Measurements from ENCODE around the gene CD300LF. TPM values are rescaled to one million over a fixed set of nuclear protein-coding genes. Genes with fewer than 3 reads are reported as not detected.
A peak's percentile ranks its signal among the peaks of the same experiment; 100 is the strongest.

Gene CD300LF
- total RNA-seq, 1 experiment from 2014 or later = not detected

GRCh38 chr17:74644419-74644818, 68.3 kb downstream of the CD300LF start:
- DNase-seq = no peak
- no peaks in the 10 kb centered on the region for H3K36me3 Mint-ChIP-seq (ENCODE audit: insufficient read depth, unreplicated experiment)
- intact Hi-C loops (cut with micrococcal nuclease; ENCODE audit: unreplicated experiment) = no loop called here
- H3K27ac Mint-ChIP-seq (ENCODE audit: unreplicated experiment) = no peak overlapping the region
- H3K9me3 Mint-ChIP-seq (ENCODE audit: low read depth, unreplicated experiment) = no peaks in the 10 kb centered on the region
- CTCF ChIA-PET = no interaction called here
- no peaks in the 10 kb centered on the region for H3K4me1 Mint-ChIP-seq (ENCODE audit: low read depth, unreplicated experiment)
- peaks cover 89% of the 10 kb centered on the region for H3K27me3 Mint-ChIP-seq (ENCODE audit: unreplicated experiment)
- TF ChIP-seq, protein P1, sequence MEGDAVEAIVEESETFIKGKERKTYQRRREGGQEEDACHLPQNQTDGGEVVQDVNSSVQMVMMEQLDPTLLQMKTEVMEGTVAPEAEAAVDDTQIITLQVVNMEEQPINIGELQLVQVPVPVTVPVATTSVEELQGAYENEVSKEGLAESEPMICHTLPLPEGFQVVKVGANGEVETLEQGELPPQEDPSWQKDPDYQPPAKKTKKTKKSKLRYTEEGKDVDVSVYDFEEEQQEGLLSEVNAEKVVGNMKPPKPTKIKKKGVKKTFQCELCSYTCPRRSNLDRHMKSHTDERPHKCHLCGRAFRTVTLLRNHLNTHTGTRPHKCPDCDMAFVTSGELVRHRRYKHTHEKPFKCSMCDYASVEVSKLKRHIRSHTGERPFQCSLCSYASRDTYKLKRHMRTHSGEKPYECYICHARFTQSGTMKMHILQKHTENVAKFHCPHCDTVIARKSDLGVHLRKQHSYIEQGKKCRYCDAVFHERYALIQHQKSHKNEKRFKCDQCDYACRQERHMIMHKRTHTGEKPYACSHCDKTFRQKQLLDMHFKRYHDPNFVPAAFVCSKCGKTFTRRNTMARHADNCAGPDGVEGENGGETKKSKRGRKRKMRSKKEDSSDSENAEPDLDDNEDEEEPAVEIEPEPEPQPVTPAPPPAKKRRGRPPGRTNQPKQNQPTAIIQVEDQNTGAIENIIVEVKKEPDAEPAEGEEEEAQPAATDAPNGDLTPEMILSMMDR (IDR thresholded peaks at IDR 0.05; ENCODE audit: unreplicated experiment) = no peak
- H3K4me3 Mint-ChIP-seq (ENCODE audit: low read depth, unreplicated experiment) = no peak overlapping the region
- BruUV-seq (replicated peaks) = no TSS peak

Small RNAs within 50 kb of the gene (microRNA-seq; reads per million reads assigned to microRNA genes)
- gene MIR3615 = 108 reads per million, percentile 64 among the genes with 10 or more reads in this experiment

Other genes with a start within 250 kb of the CD300LF start
- 0.45 TPM in 1 of 2 replicates, not detected in the other for gene CD300A, start 246.3 kb downstream of the CD300LF start, total RNA-seq (2022)
- not detected in 2 replicates for gene CD300LB, start 181.4 kb downstream of the CD300LF start, total RNA-seq (2022)
- not detected in 2 replicates for gene CD300C, start 166.8 kb downstream of the CD300LF start, total RNA-seq (2022)
- gene CD300H, start 145.4 kb downstream of the CD300LF start, total RNA-seq (2022) = not detected in 2 replicates
- gene CD300LD, start 120.6 kb downstream of the CD300LF start, total RNA-seq (2022) = not detected in 2 replicates
- not detected in 2 replicates for gene CD300E, start 89.2 kb downstream of the CD300LF start, total RNA-seq (2022)
- 0.21 TPM in 1 of 2 replicates, not detected in the other for gene RAB37, start 24.3 kb upstream of the CD300LF start, total RNA-seq (2022)
- 114 and 143 TPM in 2 replicates for gene NHERF1, start 35.7 kb upstream of the CD300LF start, total RNA-seq (2022)
- gene NAT9, start 63.4 kb upstream of the CD300LF start, total RNA-seq (2022) = 66.5 and 74.7 TPM in 2 replicates
- gene GRIN2C, start 147.0 kb upstream of the CD300LF start, total RNA-seq (2022) = not detected in 2 replicates
- 8.4 and 13.5 TPM in 2 replicates for gene FDXR, start 160.1 kb upstream of the CD300LF start, total RNA-seq (2022)
- not detected in 2 replicates for gene FADS6, start 180.7 kb upstream of the CD300LF start, total RNA-seq (2022)
- gene USH1G, start 210.3 kb upstream of the CD300LF start, total RNA-seq (2022) = 0.24 TPM in 1 of 2 replicates, not detected in the other
- not detected in 2 replicates for gene OTOP2, start 211.3 kb upstream of the CD300LF start, total RNA-seq (2022)
- not detected in 2 replicates for gene OTOP3, start 223.0 kb upstream of the CD300LF start, total RNA-seq (2022)